ENCODE results near the gene MEG3. TPM values are rescaled to one million over a fixed set of nuclear protein-coding genes. Genes with fewer than 3 reads are reported as not detected.

The MEG3 gene
- total RNA-seq, 2 donors from 2014 or later: 10.3 to 11.0 TPM

GRCh38 chr14:100778951-100779690, 46.8 kb upstream of the MEG3 start:
- TF ChIP-seq, protein P1, sequence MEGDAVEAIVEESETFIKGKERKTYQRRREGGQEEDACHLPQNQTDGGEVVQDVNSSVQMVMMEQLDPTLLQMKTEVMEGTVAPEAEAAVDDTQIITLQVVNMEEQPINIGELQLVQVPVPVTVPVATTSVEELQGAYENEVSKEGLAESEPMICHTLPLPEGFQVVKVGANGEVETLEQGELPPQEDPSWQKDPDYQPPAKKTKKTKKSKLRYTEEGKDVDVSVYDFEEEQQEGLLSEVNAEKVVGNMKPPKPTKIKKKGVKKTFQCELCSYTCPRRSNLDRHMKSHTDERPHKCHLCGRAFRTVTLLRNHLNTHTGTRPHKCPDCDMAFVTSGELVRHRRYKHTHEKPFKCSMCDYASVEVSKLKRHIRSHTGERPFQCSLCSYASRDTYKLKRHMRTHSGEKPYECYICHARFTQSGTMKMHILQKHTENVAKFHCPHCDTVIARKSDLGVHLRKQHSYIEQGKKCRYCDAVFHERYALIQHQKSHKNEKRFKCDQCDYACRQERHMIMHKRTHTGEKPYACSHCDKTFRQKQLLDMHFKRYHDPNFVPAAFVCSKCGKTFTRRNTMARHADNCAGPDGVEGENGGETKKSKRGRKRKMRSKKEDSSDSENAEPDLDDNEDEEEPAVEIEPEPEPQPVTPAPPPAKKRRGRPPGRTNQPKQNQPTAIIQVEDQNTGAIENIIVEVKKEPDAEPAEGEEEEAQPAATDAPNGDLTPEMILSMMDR (IDR thresholded peaks at IDR 0.05): no peak
- H3K27ac ChIP-seq: no peak overlapping the region
- H3K36me3 ChIP-seq: no peaks in the 10 kb centered on the region
- H3K9me3 ChIP-seq: no peaks in the 10 kb centered on the region
- H3K4me3 ChIP-seq: no peak overlapping the region
- H3K9ac ChIP-seq (ENCODE audit: low read depth in 2 of 2, low read length in 2 of 2): no peak overlapping the region
- intact Hi-C loops (cut with DNase I): no loop called here
- no peak for DNase-seq
- H3K27me3 ChIP-seq: no peaks in the 10 kb centered on the region
- no peaks in the 10 kb centered on the region for H3K4me1 ChIP-seq

GRCh38 chr14:100779691-100780080, 46.2 kb upstream of the MEG3 start:
- Histone ChIP-seq H3K9me3 (no peaks in the 10 kb centered on the region), H3K27me3 (no peaks in the 10 kb centered on the region), H3K9ac (ENCODE audit: low read depth in 2 of 2, low read length in 2 of 2) (no peak overlapping the region), H3K4me3 (no peak overlapping the region), H3K27ac (no peak overlapping the region), H3K4me1 (no peaks in the 10 kb centered on the region), H3K36me3 (no peaks in the 10 kb centered on the region)
- TF ChIP-seq, protein P1 (IDR thresholded peaks at IDR 0.05): no peak
- no peak for DNase-seq
- intact Hi-C loops (cut with DNase I): no loop called here

DNA sequence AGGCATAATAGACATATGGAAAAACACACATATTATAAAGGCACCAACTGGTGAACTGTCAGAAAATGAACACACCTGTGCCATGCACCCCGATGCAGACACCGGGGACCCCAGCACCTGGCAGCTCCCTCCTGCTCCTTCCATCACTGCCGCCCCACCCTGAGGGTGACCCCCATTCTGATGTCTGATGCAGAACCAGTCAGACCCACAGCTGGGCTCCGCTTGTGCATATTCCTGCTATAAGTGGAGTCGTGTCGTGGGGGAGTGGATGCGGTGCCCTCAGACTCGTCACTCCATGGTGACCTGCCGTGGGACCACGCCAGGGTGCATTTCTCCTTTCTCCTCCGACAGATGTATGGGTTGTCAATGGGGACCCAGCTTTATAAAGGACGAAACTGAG, 45.7 kb upstream of the MEG3 start:
- Histone ChIP-seq H3K4me3 (no peak overlapping the region), H3K27me3 (no peaks in the 10 kb centered on the region), H3K4me1 (no peaks in the 10 kb centered on the region), H3K27ac (no peak overlapping the region), H3K9ac (ENCODE audit: low read depth in 2 of 2, low read length in 2 of 2) (no peak overlapping the region), H3K9me3 (no peaks in the 10 kb centered on the region), H3K36me3 (no peaks in the 10 kb centered on the region)
- no peak for DNase-seq
- TF ChIP-seq, protein P1 (IDR thresholded peaks at IDR 0.05): no peak
- intact Hi-C loops (cut with DNase I): no loop called here

DNA sequence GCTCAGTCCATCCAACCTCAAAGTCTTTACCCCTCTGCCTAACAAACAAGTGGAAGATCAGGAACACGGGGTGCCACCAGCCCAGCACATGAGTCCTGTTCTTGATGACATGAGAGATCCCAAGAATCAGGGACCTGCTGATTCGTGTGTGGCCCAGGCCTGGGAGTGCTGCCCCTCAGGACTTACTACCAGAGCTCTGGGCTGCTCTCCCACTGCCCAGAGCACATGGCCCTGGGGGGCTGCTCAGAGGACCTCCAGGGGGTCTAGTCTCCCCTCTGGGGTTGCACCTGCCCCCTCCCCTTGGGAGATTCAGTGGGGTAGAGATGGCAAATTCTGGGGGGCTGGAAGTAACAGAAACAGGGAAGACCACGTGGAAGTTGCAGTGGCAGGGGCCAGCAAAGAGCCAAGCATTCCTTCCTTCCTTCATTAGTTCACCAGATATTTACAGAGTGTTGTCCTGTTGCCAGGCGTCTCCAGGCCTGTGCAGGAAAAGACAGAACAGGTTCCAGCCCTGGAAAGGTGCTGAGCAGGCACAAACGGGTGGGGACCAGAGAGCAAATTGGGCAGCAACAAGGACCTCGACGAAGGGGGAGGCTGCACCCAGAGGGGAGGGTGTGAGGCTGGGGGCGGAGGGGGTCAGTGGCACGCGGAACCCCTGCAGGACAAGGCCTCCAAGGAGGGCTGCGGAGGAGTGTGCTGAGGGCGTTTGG, 45.1 kb upstream of the MEG3 start:
- DNase-seq: no peak
- Histone ChIP-seq H3K4me1 (no peaks in the 10 kb centered on the region), H3K27me3 (no peaks in the 10 kb centered on the region), H3K4me3 (no peak overlapping the region), H3K9ac (ENCODE audit: low read depth in 2 of 2, low read length in 2 of 2) (no peak overlapping the region), H3K9me3 (no peaks in the 10 kb centered on the region), H3K36me3 (no peaks in the 10 kb centered on the region), H3K27ac (no peak overlapping the region)
- intact Hi-C loops (cut with DNase I): no loop called here
- TF ChIP-seq, protein P1 (IDR thresholded peaks at IDR 0.05): no peak

DNA sequence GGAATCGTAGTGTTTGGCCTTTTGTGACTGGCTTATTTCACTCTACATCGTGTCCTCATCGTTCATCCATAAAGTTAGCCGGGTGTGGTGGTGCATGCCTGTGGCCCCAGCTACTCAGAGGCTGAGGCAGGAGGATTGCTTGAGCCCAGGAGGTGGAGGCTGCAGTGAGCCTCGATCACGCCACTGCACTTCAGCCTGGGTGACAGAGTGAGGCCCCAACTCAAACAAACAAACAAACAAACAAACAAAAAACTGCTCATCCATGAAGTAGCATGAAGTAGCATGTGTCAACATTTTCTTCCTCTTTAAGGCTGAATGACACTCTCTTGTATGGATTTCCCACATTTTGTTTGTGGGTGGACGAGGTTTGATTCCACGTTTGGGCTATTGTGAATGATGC, 44.0 kb upstream of the MEG3 start:
- Histone ChIP-seq H3K4me3 (no peak overlapping the region), H3K9me3 (no peaks in the 10 kb centered on the region), H3K4me1 (no peaks in the 10 kb centered on the region), H3K36me3 (no peaks in the 10 kb centered on the region), H3K27me3 (no peaks in the 10 kb centered on the region), H3K9ac (ENCODE audit: low read depth in 2 of 2, low read length in 2 of 2) (no peak overlapping the region), H3K27ac (no peak overlapping the region)
- DNase-seq: no peak
- TF ChIP-seq, protein P1 (IDR thresholded peaks at IDR 0.05): no peak
- intact Hi-C loops (cut with DNase I): no loop called here
